Retinal pigment epithelial cell (primary cell): ENCODE data around the gene CABLES1.
"Not testable (repeated sequence)": the region's sequence is repeated elsewhere in the genome, so short reads cannot be mapped to it uniquely, and the experiment has no call there.

Experiments used
- DNase-seq: peaks from one replicate; pipeline ENCODE4 v3.0.0-alpha.2; 2010; ENCODE audit warnings: low read depth
- H3K4me3 ChIP-seq: 2 replicates; pipeline ENCODE4 v1.5.1; 2011; ENCODE audit warnings: mild to moderate bottlenecking, low read length, control low read depth, moderate library complexity
- TF ChIP-seq, protein P1 (sequence below): conservative IDR thresholded peaks from 2 replicates; pipeline ENCODE4 v1.5.1; 2011; ENCODE audit warnings: low read depth, low read length, control low read depth, inconsistent platforms

The CABLES1 gene

GRCh38 chr18:23105030-23105429, 30.3 kb upstream of the CABLES1 start:
- TF ChIP-seq, protein P1, sequence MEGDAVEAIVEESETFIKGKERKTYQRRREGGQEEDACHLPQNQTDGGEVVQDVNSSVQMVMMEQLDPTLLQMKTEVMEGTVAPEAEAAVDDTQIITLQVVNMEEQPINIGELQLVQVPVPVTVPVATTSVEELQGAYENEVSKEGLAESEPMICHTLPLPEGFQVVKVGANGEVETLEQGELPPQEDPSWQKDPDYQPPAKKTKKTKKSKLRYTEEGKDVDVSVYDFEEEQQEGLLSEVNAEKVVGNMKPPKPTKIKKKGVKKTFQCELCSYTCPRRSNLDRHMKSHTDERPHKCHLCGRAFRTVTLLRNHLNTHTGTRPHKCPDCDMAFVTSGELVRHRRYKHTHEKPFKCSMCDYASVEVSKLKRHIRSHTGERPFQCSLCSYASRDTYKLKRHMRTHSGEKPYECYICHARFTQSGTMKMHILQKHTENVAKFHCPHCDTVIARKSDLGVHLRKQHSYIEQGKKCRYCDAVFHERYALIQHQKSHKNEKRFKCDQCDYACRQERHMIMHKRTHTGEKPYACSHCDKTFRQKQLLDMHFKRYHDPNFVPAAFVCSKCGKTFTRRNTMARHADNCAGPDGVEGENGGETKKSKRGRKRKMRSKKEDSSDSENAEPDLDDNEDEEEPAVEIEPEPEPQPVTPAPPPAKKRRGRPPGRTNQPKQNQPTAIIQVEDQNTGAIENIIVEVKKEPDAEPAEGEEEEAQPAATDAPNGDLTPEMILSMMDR: no peak
- H3K4me3 ChIP-seq: no peak overlapping the region
- no peak for DNase-seq

DNA sequence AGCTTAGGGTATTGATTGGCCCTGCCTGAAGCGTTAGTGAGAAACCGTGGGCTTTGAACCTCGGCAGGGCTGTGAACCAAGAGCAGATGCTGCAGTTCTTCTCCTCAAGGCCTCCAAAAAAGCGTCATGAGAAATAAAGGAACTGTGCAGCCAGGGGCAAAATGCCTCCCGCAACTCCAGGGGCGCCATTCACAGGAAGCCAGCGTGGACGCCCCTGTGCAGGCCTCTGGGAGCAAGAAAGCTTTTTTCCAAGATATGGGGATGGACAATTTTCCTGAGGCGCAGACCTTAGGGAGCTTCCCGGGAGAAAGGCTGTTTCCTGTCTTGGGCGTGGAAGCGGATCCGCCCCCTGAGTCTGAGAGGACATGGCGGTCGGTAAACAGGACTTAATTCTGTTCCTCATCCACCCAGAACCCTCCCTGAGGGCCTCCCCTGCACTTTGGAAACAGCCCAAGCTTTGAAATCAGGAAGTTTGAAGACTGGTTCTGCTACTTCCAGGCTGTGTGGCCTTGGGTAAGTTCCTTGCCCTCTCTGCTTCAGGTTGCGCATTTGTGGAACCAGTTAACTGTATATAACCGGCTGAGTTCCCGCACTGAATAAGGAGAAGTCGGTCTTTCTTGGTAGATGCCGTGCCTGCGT, 29.6 kb upstream of the CABLES1 start:
- DNase-seq: no peak
- TF ChIP-seq, protein P1: no peak
- no peak overlapping the region for H3K4me3 ChIP-seq

GRCh38 chr18:23106575-23106974, 28.7 kb upstream of the CABLES1 start:
- DNase-seq: peak; percentile 81
- TF ChIP-seq, protein P1: no peak

DNA sequence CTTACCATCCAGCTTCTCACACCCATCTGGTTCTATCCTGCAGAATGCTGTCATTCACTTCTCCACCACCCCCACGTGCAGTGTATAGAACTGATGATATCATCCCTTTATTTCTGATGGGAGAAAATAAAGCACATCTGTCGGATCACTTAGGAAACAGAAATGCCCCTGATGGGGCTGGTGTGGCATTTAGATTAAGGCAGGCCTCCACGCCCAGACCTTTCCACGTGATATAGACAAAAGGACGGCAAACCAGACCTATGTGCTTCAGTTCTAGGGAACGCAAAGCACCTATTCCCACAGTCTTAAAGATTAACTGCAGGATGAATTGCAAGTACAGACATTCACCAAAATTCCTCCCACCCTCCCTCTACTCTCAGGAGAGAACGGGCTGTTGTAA, 27.6 kb upstream of the CABLES1 start:
- TF ChIP-seq, protein P1: no peak
- no peak overlapping the region for H3K4me3 ChIP-seq
- DNase-seq: no peak

More at GRCh38 chr18:23106575-23106974, 28.7 kb upstream of the CABLES1 start:
- H3K4me3 ChIP-seq: no peak overlapping the region

GRCh38 chr18:23108496-23108895, 26.8 kb upstream of the CABLES1 start:
- DNase-seq: no peak
- H3K4me3 ChIP-seq: no peak overlapping the region
- TF ChIP-seq, protein P1: no peak

- DNase-seq, H3K4me3 ChIP-seq: not testable (repeated sequence)
These were observed 26.1 kb upstream of the CABLES1 start for GRCh38 chr18:23109163-23109562.

- no peak for DNase-seq
- TF ChIP-seq, protein P1: no peak
- no peak overlapping the region for H3K4me3 ChIP-seq
These were observed 21.7 kb upstream of the CABLES1 start for GRCh38 chr18:23113576-23113975.
